ENCODE results near the gene RHOBTB1.
"Not testable (repeated sequence)": the region's sequence is repeated elsewhere in the genome, so short reads cannot be mapped to it uniquely, and the experiment has no call there.

RHOBTB1 gene

GRCh38 chr10:60832136-60832535, 111.8 kb downstream of the RHOBTB1 start:
- not testable (repeated sequence) for H3K9me3 ChIP-seq (ENCODE audit: control insufficient read depth, low read length); H3K27ac ChIP-seq (ENCODE audit: insufficient read depth, low read depth, low read length, poor library complexity, severe bottlenecking); H3K4me3 ChIP-seq (ENCODE audit: insufficient read depth, low read depth, low read length); H3K4me1 ChIP-seq (ENCODE audit: control insufficient read depth, insufficient read depth, low read length); H3K36me3 ChIP-seq (ENCODE audit: control insufficient read depth, insufficient read depth, low read length); H3K27me3 ChIP-seq (ENCODE audit: control insufficient read depth, insufficient read depth, low read length, poor library complexity, severe bottlenecking)
- WGBS, 2 experiments: 91% methylated on average over 4 of the region's 4 CpGs

GRCh38 chr10:60828489-60828852, 115.5 kb downstream of the RHOBTB1 start:
- H3K27ac ChIP-seq (ENCODE audit: insufficient read depth, low read depth, low read length, poor library complexity, severe bottlenecking): no peak overlapping the region
- H3K36me3 ChIP-seq (ENCODE audit: control insufficient read depth, insufficient read depth, low read length): no peaks in the 10 kb centered on the region
- H3K4me1 ChIP-seq (ENCODE audit: control insufficient read depth, insufficient read depth, low read length): no peaks in the 10 kb centered on the region
- no peak overlapping the region for H3K4me3 ChIP-seq (ENCODE audit: insufficient read depth, low read depth, low read length)
- H3K27me3 ChIP-seq (ENCODE audit: control insufficient read depth, insufficient read depth, low read length, poor library complexity, severe bottlenecking): no peaks in the 10 kb centered on the region
- H3K9me3 ChIP-seq (ENCODE audit: control insufficient read depth, low read length): no peaks in the 10 kb centered on the region
- 83 to 92% methylated on average over 1 of the region's 1 CpG for WGBS, 2 experiments

GRCh38 chr10:60827791-60828488, 116.0 kb downstream of the RHOBTB1 start:
- Histone ChIP-seq H3K36me3 (ENCODE audit: control insufficient read depth, insufficient read depth, low read length) (no peaks in the 10 kb centered on the region), H3K27ac (ENCODE audit: insufficient read depth, low read depth, low read length, poor library complexity, severe bottlenecking) (no peak overlapping the region), H3K9me3 (ENCODE audit: control insufficient read depth, low read length) (no peaks in the 10 kb centered on the region), H3K4me3 (ENCODE audit: insufficient read depth, low read depth, low read length) (no peak overlapping the region), H3K27me3 (ENCODE audit: control insufficient read depth, insufficient read depth, low read length, poor library complexity, severe bottlenecking) (no peaks in the 10 kb centered on the region), H3K4me1 (ENCODE audit: control insufficient read depth, insufficient read depth, low read length) (no peaks in the 10 kb centered on the region)
- WGBS, 2 experiments: 78 to 92% methylated on average over 5 of the region's 5 CpGs

GRCh38 chr10:60825520-60825919, 118.5 kb downstream of the RHOBTB1 start:
- no peak overlapping the region for H3K4me3 ChIP-seq (ENCODE audit: insufficient read depth, low read depth, low read length)
- no peak overlapping the region for H3K27ac ChIP-seq (ENCODE audit: insufficient read depth, low read depth, low read length, poor library complexity, severe bottlenecking)
- H3K36me3 ChIP-seq (ENCODE audit: control insufficient read depth, insufficient read depth, low read length): no peaks in the 10 kb centered on the region
- 87 to 92% methylated on average over 4 of the region's 4 CpGs for WGBS, 2 experiments
- no peaks in the 10 kb centered on the region for H3K27me3 ChIP-seq (ENCODE audit: control insufficient read depth, insufficient read depth, low read length, poor library complexity, severe bottlenecking)
- H3K9me3 ChIP-seq (ENCODE audit: control insufficient read depth, low read length): no peaks in the 10 kb centered on the region
- H3K4me1 ChIP-seq (ENCODE audit: control insufficient read depth, insufficient read depth, low read length): no peaks in the 10 kb centered on the region

GRCh38 chr10:60823324-60823723, 120.7 kb downstream of the RHOBTB1 start:
- Histone ChIP-seq H3K27me3 (ENCODE audit: control insufficient read depth, insufficient read depth, low read length, poor library complexity, severe bottlenecking) (no peaks in the 10 kb centered on the region), H3K9me3 (ENCODE audit: control insufficient read depth, low read length) (no peaks in the 10 kb centered on the region), H3K27ac (ENCODE audit: insufficient read depth, low read depth, low read length, poor library complexity, severe bottlenecking) (no peak overlapping the region), H3K4me3 (ENCODE audit: insufficient read depth, low read depth, low read length) (no peak overlapping the region), H3K36me3 (ENCODE audit: control insufficient read depth, insufficient read depth, low read length) (no peaks in the 10 kb centered on the region), H3K4me1 (ENCODE audit: control insufficient read depth, insufficient read depth, low read length) (no peaks in the 10 kb centered on the region)
- WGBS, 2 experiments: 100% methylated on average over 1 of the region's 1 CpG

- 87 to 92% methylated on average over 4 of the region's 4 CpGs for WGBS, 2 experiments
- Histone ChIP-seq H3K4me1 (ENCODE audit: control insufficient read depth, insufficient read depth, low read length) (no peaks in the 10 kb centered on the region), H3K9me3 (ENCODE audit: control insufficient read depth, low read length) (no peaks in the 10 kb centered on the region), H3K36me3 (ENCODE audit: control insufficient read depth, insufficient read depth, low read length) (no peaks in the 10 kb centered on the region), H3K27ac (ENCODE audit: insufficient read depth, low read depth, low read length, poor library complexity, severe bottlenecking) (no peak overlapping the region), H3K4me3 (ENCODE audit: insufficient read depth, low read depth, low read length) (no peak overlapping the region), H3K27me3 (ENCODE audit: control insufficient read depth, insufficient read depth, low read length, poor library complexity, severe bottlenecking) (no peaks in the 10 kb centered on the region)
These were observed 121.2 kb downstream of the RHOBTB1 start for GRCh38 chr10:60822809-60823208.

- Histone ChIP-seq H3K36me3 (ENCODE audit: control insufficient read depth, insufficient read depth, low read length) (no peaks in the 10 kb centered on the region), H3K9me3 (ENCODE audit: control insufficient read depth, low read length) (no peaks in the 10 kb centered on the region), H3K27ac (ENCODE audit: insufficient read depth, low read depth, low read length, poor library complexity, severe bottlenecking) (no peak overlapping the region), H3K4me1 (ENCODE audit: control insufficient read depth, insufficient read depth, low read length) (no peaks in the 10 kb centered on the region), H3K4me3 (ENCODE audit: insufficient read depth, low read depth, low read length) (no peak overlapping the region), H3K27me3 (ENCODE audit: control insufficient read depth, insufficient read depth, low read length, poor library complexity, severe bottlenecking) (no peaks in the 10 kb centered on the region)
- 89 to 90% methylated on average over 2 of the region's 2 CpGs for whole genome bisulfite sequencing, 2 experiments
These were observed 122.3 kb downstream of the RHOBTB1 start for GRCh38 chr10:60821656-60822055.

GRCh38 chr10:60820093-60820754, 123.8 kb downstream of the RHOBTB1 start:
- no peak overlapping the region for H3K27ac ChIP-seq (ENCODE audit: insufficient read depth, low read depth, low read length, poor library complexity, severe bottlenecking)
- no peaks in the 10 kb centered on the region for H3K4me1 ChIP-seq (ENCODE audit: control insufficient read depth, insufficient read depth, low read length)
- no peaks in the 10 kb centered on the region for H3K36me3 ChIP-seq (ENCODE audit: control insufficient read depth, insufficient read depth, low read length)
- 78 to 82% methylated on average over 6 of the region's 6 CpGs for WGBS, 2 experiments
- no peak overlapping the region for H3K4me3 ChIP-seq (ENCODE audit: insufficient read depth, low read depth, low read length)
- no peaks in the 10 kb centered on the region for H3K9me3 ChIP-seq (ENCODE audit: control insufficient read depth, low read length)
- no peaks in the 10 kb centered on the region for H3K27me3 ChIP-seq (ENCODE audit: control insufficient read depth, insufficient read depth, low read length, poor library complexity, severe bottlenecking)
